CD4-positive, alpha-beta T cell treated with Interleukin-17A for 4 hours (primary cell): ENCODE data around the gene TMED1.
A peak's percentile ranks its signal among the peaks of the same experiment; 100 is the strongest.
"Not testable (repeated sequence)": the region's sequence is repeated elsewhere in the genome, so short reads cannot be mapped to it uniquely, and the experiment has no call there.

Source experiments
- DNase-seq: peaks from one replicate; pipeline ENCODE4 v3.0.0-alpha.2; 2020; ENCODE audit warnings: mixed read lengths

TMED1 gene, protein sequence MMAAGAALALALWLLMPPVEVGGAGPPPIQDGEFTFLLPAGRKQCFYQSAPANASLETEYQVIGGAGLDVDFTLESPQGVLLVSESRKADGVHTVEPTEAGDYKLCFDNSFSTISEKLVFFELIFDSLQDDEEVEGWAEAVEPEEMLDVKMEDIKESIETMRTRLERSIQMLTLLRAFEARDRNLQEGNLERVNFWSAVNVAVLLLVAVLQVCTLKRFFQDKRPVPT

DNA sequence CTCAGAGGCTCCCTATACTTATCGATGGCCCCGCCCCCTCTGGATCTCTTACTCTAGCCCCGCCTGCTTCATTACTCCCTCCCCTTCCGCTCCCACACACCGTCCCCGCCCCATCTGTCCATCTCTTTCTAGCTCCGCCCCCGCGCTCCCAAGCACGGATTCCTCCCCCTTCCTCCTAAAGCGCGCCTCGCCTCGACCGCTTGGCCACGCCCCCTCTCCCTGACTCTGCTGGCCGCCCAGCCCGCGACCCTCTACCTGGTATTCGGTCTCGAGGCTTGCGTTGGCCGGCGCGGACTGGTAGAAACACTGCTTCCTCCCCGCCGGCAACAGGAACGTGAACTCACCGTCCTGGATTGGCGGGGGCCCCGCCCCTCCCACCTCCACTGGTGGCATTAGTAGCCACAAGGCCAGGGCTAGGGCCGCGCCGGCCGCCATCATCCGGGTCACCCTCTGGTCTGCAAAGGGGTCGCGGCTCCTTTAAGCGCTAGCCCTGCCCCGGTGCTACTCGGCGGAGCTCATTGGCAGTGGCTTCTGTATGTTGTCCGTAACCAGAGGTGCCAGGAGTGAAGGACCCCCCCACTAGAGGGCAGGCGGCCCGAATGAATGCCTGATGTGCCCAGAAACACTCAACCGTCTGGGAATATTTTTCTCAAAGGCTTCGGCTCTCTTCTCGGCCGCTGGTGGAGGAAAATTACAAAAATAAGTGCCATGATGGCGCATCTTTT is at the start of gene TMED1:
Gene TMED1 (minus strand): TSS at position 459 of the 725 bp plus-strand sequence. CDS start 21 bp downstream, at position 438.
- DNase-seq = peak; percentile 93

- no peak for DNase-seq
Measured at GRCh38 chr19:10885201-10886169, 49.5 kb upstream of the TMED1 start.

DNA sequence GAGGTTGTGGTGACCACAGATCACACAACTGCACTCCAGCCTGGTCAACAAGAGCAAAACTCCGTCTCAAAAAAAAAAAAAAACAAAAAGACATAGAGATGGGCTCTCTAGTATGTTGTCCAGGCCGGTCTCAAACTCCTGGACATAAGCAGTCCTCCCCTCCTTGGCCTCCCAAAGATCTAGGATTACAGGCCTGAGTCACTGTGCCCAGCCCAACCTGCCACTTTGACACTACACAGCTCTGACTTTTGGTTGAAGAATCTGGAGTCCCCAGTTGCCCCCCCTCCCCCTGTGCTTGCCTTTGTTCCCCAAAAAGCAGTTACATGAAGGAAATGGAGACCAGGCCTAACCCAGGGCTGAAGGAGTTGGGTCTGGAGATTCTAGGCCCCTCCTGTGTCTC is 48.3 kb upstream of the TMED1 start:
- no peak for DNase-seq

GRCh38 chr19:10882108-10882457 is 46.1 kb upstream of the TMED1 start:
- DNase-seq = no peak

DNA sequence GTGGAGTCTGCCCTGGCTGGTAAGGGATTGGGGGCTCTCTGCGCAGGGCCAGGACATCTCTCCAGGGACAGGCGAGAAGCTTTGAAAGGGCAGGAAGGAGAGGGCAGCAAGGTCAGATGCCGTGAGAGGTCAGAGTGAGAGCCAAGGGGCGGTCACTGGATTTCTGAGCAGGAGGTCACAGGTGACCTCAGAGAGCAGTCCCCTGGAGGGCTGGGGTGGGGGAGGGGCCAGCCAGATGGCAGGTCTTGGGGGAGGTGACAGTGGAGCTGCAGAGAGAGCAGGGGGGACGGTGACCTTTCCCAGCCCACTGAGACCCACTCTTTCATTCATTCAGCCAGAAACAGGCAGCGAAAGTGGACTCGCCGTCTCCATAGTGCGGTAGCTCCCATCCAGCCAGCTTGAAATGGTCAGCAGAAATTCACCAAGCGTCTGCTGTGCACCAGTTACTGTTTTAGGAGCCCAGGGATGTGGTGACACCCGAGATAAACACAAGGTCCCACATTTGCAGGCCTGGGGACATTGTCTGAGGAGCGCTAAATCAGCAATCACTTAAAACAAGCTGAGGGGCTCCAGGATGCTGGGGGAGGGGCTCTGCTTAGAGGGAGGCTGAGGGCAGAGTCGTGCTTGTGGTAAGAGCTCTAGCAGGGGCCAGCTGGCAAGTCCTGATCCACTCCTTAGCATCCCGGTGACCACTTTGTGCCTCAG is 45.5 kb upstream of the TMED1 start:
- no peak for DNase-seq

- DNase-seq = no peak
Measured at GRCh38 chr19:10878253-10878652, 42.2 kb upstream of the TMED1 start.

DNA sequence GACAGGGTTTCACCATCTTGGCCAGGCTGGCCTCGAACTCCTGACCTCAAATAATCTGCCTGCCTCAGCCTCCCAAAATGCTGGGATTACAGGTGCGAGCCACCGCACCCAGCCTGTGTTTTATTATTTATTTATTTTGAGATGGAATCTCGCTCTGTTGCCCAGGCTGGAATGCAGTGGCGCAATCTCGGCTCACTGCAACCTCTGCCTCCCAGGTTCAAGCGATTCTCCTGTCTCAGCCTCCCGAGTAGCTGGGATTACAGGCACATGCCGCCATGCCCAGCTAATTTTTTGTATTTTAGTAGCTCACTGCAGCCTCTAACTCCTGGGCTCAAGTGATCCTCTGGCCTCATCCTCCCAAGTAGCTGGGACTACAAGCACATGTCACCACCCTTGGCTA is 41.6 kb upstream of the TMED1 start:
- DNase-seq = not testable (repeated sequence)

DNA sequence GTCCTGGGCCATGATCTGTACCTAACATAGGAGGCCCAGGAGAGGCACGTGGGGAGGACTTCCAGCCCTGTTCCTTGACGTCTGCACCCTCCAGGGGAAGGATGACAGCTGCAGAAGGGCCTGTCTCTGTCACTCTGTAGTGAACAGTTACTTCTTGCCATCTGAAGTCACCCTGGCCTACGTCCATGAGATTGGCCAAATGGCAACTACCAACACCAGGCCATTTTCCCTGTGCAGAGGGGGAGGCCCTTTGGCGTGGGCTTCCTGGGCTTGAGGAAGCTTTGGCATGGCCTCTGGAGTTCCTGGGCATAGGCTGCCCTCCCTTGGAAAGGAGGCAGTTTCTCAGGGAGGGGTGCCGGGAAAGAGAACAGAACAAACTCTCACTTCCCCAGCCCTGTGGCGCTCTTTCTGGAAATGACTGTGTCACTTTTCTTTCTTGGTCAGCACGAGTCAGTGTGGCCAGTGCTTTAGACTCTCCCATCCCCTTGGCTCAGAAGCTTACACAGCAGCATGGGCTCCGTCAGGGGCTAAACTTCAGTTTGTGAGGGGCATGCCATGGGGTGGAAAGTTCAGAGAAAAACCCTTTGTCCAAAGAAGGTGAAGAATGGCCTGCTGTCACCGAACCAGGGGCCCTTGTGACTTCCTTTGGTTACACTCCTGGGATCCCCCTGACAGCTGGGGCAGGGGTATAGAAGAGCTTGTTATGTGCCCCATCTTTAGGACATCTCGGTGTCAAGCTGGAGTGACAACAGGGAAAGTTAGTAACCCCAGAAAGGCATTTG is 40.6 kb upstream of the TMED1 start:
- DNase-seq = no peak

GRCh38 chr19:10874024-10874423 is 38.0 kb upstream of the TMED1 start:
- no peak for DNase-seq

DNA sequence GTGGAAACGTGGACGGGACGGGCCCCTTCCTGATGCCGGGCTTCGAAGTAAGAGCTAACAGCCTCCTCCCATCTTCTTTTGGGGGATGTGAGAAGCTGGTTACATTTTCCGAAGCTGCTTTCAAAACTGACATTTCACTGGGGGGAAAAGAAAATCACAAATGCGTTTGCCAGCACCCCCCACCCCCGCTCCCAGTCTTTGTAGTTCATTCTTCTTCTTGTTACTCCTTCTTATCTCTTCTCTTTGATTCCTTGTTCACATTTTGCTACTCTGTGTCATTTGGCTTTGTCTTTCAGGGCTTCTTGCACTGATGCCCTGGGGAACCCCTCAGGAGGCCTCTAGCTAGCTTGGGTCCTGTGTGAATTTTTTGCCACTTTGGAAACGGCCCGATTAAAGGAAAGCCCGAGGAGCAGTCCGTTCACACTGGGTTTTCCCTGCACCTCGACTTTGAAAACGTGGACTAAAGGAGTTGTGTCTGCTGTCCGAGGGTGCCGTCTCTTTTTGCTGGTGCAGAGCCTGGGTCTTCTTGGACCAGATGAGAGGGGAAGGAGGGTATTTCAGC is 36.6 kb upstream of the TMED1 start:
- DNase-seq = no peak

DNA sequence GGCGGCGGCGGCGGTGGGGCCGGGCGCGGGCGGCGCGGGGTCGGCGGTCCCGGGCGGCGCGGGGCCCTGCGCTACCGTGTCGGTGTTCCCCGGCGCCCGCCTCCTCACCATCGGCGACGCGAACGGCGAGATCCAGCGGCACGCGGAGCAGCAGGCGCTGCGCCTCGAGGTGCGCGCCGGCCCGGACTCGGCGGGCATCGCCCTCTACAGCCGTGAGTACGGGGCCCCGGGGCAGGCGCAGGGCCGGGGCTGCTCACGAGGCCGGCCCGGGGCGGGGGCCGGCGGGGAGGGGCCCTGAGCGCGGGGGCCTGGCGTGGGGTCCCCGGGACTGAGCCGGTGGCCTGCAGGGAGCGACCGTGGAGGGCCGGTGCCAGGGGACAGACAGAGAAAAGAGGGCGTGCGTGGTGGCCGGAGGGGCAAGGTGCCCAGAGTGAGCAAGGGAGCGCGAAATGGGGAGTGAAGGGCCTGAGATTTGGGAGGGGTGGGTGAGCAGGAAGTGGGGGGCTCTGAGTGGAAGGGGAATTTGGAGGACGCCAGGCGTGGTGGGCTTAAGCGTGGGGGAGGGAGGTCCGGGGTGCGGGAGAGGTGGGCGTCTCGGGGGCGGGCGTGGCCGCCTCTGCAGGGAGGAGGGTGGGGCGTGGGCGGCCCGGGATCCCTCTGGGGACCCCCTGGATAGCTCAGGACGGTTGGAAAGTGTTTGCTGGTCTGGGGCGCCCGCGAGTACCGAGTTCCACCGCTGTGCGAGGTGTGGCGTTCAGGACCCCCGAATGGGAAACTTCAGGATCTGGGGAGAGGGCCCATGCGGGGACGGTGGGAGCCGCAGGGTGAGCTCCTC is 35.9 kb upstream of the TMED1 start:
- peak; percentile 13 for DNase-seq

DNA sequence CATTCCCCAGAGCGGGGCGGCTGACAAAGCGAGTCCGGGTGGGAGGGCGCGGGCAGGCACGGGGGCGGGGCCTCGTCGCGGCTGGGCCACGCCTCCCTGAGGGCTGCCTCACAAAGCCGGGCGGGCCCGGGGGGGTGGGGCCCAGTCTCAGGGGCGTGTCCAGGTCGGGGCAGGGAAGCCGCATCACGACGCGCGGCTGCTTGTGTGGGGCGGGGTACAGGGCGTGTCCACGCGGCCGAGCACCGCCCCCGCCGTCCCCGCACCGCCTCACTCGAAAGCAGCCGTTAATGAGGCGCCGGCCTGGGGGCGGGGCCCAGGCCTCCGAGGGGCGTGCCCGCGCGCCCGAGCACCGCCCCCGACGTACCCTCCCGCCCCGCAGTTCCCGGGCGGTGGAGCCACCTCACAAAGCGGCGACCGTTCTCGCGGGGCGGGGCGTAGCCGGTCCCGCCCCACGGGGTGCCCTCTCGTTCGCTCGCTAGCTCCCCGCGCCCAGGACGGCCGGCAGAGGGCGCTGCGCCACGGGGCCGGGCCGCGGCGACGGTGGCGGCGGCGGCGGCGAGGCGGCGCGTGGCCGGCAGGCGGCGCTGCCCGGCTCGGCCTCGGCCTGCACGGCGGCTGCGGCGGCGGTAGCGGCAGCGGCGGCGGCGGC is 35.1 kb upstream of the TMED1 start, which contains the start of gene CARM1:
Gene CARM1 (plus strand): TSS at position 599 of the 649 bp plus-strand sequence. CDS start 150 bp downstream, outside the sequence.
- DNase-seq = peak; percentile 100

DNA sequence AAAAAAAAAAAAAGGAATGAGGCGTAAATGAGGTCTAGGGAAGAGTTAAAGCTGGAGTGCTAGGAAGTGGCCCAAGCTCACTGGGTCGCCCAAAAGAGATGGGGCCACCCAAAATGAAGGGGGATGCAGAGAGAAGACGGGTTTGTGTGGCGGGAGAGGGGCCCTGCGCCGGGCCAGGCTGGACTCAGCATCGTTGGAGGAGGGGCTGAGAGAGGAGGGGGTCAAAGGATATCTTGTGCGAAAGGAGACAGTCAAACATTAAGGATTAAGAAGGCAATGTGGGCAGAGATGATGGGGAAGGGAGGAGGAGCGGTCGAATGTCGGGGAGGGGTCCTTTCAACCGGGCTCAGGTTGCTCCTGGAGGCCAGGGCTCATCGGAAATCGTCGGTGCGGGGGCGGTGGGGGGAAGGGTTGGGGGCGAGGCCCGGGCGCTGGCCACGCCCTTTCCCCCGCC is 34.5 kb upstream of the TMED1 start:
- no peak for DNase-seq

GRCh38 chr19:10869872-10870311 is 33.9 kb upstream of the TMED1 start:
- not testable (repeated sequence) for DNase-seq

GRCh38 chr19:10868872-10869547 is 33.0 kb upstream of the TMED1 start:
- DNase-seq = no peak

- DNase-seq = no peak
Measured at GRCh38 chr19:10866495-10866894, 30.5 kb upstream of the TMED1 start.

GRCh38 chr19:10864538-10864899 is 28.5 kb upstream of the TMED1 start:
- DNase-seq = peak; percentile 91

GRCh38 chr19:10863107-10863717 is 27.2 kb upstream of the TMED1 start:
- DNase-seq = no peak
